ENCODE data around the gene TNS3.

The TNS3 gene

GRCh38 chr7:47505312-47506007 is 76.5 kb downstream of the TNS3 start:
- DNase-seq (ENCODE audit: low spot score) = no peak

- no peak for DNase-seq (ENCODE audit: low spot score)
Observed at GRCh38 chr7:47504551-47505311, 77.2 kb downstream of the TNS3 start.

GRCh38 chr7:47503281-47503680 is 78.6 kb downstream of the TNS3 start:
- DNase-seq (ENCODE audit: low spot score) = no peak

- DNase-seq (ENCODE audit: low spot score) = peak; percentile 31
Observed at GRCh38 chr7:47502240-47502877, 79.6 kb downstream of the TNS3 start.

GRCh38 chr7:47501406-47501805 is 80.5 kb downstream of the TNS3 start:
- DNase-seq (ENCODE audit: low spot score) = no peak

- DNase-seq (ENCODE audit: low spot score) = no peak
Observed at GRCh38 chr7:47500103-47500563, 81.8 kb downstream of the TNS3 start.

GRCh38 chr7:47498229-47499056 is 83.5 kb downstream of the TNS3 start:
- DNase-seq (ENCODE audit: low spot score) = no peak

GRCh38 chr7:47497367-47498096 is 84.4 kb downstream of the TNS3 start:
- DNase-seq (ENCODE audit: low spot score) = no peak

- no peak for DNase-seq (ENCODE audit: low spot score)
Observed at GRCh38 chr7:47496666-47497065, 85.2 kb downstream of the TNS3 start.

- DNase-seq (ENCODE audit: low spot score) = no peak
Observed at GRCh38 chr7:47496056-47496665, 85.8 kb downstream of the TNS3 start.

- no peak for DNase-seq (ENCODE audit: low spot score)
Observed at GRCh38 chr7:47493976-47494911, 87.7 kb downstream of the TNS3 start.

GRCh38 chr7:47492716-47493325 is 89.1 kb downstream of the TNS3 start:
- no peak for DNase-seq (ENCODE audit: low spot score)

- DNase-seq (ENCODE audit: low spot score) = no peak
Observed at GRCh38 chr7:47490501-47491265, 91.2 kb downstream of the TNS3 start.

- DNase-seq (ENCODE audit: low spot score) = no peak
Observed at GRCh38 chr7:47489624-47490023, 92.3 kb downstream of the TNS3 start.

GRCh38 chr7:47488969-47489342 is 93.0 kb downstream of the TNS3 start:
- no peak for DNase-seq (ENCODE audit: low spot score)

GRCh38 chr7:47488201-47488968 is 93.5 kb downstream of the TNS3 start:
- no peak for DNase-seq (ENCODE audit: low spot score)

GRCh38 chr7:47485640-47486435 is 96.1 kb downstream of the TNS3 start:
- DNase-seq (ENCODE audit: low spot score) = no peak
